Activated CD8-positive, alpha-beta memory T cell treated with anti-CD3 and anti-CD28 coated beads for 1 hour (primary cell): ENCODE data around the gene PTPRT.

Experiments used
- DNase-seq, 2 donors: peaks; one replicate each; pipeline ENCODE4 v3.0.0-alpha.2; 2020; ENCODE audit warnings: low read depth in 1 of 2; ENCODE audit errors: extremely low read depth in 1 of 2

PTPRT gene

GRCh38 chr20:43029176-43029575, 160.5 kb downstream of the PTPRT start:
- DNase-seq: no peak

GRCh38 chr20:43028470-43028869, 161.2 kb downstream of the PTPRT start:
- no peak for DNase-seq

- DNase-seq: no peak
Measured at GRCh38 chr20:43023836-43024235, 165.9 kb downstream of the PTPRT start.

GRCh38 chr20:43022568-43022967, 167.1 kb downstream of the PTPRT start:
- DNase-seq: no peak

GRCh38 chr20:43022081-43022480, 167.6 kb downstream of the PTPRT start:
- no peak for DNase-seq

GRCh38 chr20:43017241-43018030, 172.3 kb downstream of the PTPRT start:
- no peak for DNase-seq

GRCh38 chr20:43016257-43016656, 173.4 kb downstream of the PTPRT start:
- no peak for DNase-seq

- DNase-seq: no peak
Measured at GRCh38 chr20:43015566-43015965, 174.1 kb downstream of the PTPRT start.

GRCh38 chr20:43014206-43014605, 175.5 kb downstream of the PTPRT start:
- no peak for DNase-seq

GRCh38 chr20:43011491-43011890, 178.2 kb downstream of the PTPRT start:
- DNase-seq: no peak

- DNase-seq: no peak
Measured at GRCh38 chr20:43009532-43009931, 180.2 kb downstream of the PTPRT start.

GRCh38 chr20:43007525-43007924, 182.2 kb downstream of the PTPRT start:
- no peak for DNase-seq

GRCh38 chr20:43006651-43007375, 182.9 kb downstream of the PTPRT start:
- no peak for DNase-seq

GRCh38 chr20:43003318-43003944, 186.3 kb downstream of the PTPRT start:
- DNase-seq: no peak

- DNase-seq: no peak
Measured at GRCh38 chr20:42996141-42996540, 193.6 kb downstream of the PTPRT start.

- no peak for DNase-seq
Measured at GRCh38 chr20:42988319-42988718, 201.4 kb downstream of the PTPRT start.

GRCh38 chr20:42987376-42988114, 202.2 kb downstream of the PTPRT start:
- DNase-seq: no peak

GRCh38 chr20:42986143-42986773, 203.4 kb downstream of the PTPRT start:
- DNase-seq: no peak

- DNase-seq: no peak
Measured at GRCh38 chr20:42985628-42986027, 204.1 kb downstream of the PTPRT start.

GRCh38 chr20:42982218-42982617, 207.5 kb downstream of the PTPRT start:
- no peak for DNase-seq

GRCh38 chr20:42981253-42981652, 208.5 kb downstream of the PTPRT start:
- DNase-seq: no peak
